Breast epithelium (tissue), 4 donors: ENCODE data around the gene CCL20. TPM values are rescaled to one million over a fixed set of nuclear protein-coding genes. Genes with fewer than 3 reads are reported as not detected.
A peak's percentile ranks its signal among the peaks of the same experiment; 100 is the strongest.

Source experiments
- DNase-seq, 2 donors: peaks; one replicate each; pipeline ENCODE4 v3.0.0-alpha.2; 2019; ENCODE audit warnings: low spot score in 2 of 2
- H3K27ac ChIP-seq, 2 donors: fragments of 200-600 bp; sonication (generic) in 1 of 2; one replicate each; pipeline ENCODE4 v1.5.1; 2016 to 2019; ENCODE audit warnings: mild to moderate bottlenecking in 1 of 2
- H3K27me3 ChIP-seq, 2 donors: fragments of 200-600 bp; sonication (generic) in 1 of 2; one replicate each; pipeline versions ENCODE4 v1.5.1 to v1.6.0; 2017 to 2019; ENCODE audit warnings: control low read depth in 1 of 2, mild to moderate bottlenecking in 1 of 2
- H3K36me3 ChIP-seq: fragments of 200-600 bp; one replicate; pipeline ENCODE4 v1.5.1; 2019
- H3K4me1 ChIP-seq, 2 donors: fragments of 200-600 bp; sonication (generic); one replicate each; pipeline ENCODE4 v1.5.1; 2016 to 2019; ENCODE audit warnings: control low read depth in 1 of 2
- H3K4me3 ChIP-seq, 3 donors: fragments of 200-600 bp; sonication (generic); 1 replicate in 2 of 3; 2 replicates in 1 of 3; pipeline ENCODE4 v1.5.1; 2016 to 2019; ENCODE audit warnings: mild to moderate bottlenecking in 3 of 3, moderate library complexity in 2 of 3
- H3K9me3 ChIP-seq, 2 donors: fragments of 200-600 bp; sonication (generic) in 1 of 2; one replicate each; pipeline ENCODE4 v1.5.1; 2016 to 2019; ENCODE audit warnings: control low read depth in 1 of 2
- POLR2A ChIP-seq: fragments of 450-650 bp; IDR thresholded peaks from one replicate; pipeline ENCODE4 v1.6.1; 2016; ENCODE audit warnings: antibody characterized with exemption, mild to moderate bottlenecking, moderate library complexity
- POLR2AphosphoS5 ChIP-seq, 3 donors: sonication (generic); formaldehyde crosslinking; IDR thresholded peaks; one replicate each; pipeline ENCODE4 v1.6.1; 2017; ENCODE audit warnings: antibody characterized with exemption in 3 of 3
- intact Hi-C: fragments of 100-400 bp; cut with DNase I; formaldehyde crosslinking; loops from one replicate; pipeline ENCODE4 v1.15.1; 2023; ENCODE audit warnings: low total_unique reads
- total RNA-seq, 3 donors: library from RNA; depleted of rRNA; stranded (reverse); fragments of >200 nt; gene quantifications; one replicate each; pipeline ENCODE4 v1.1.0, GENCODE V29; 2016
- TF ChIP-seq, protein P1 (sequence below), 3 donors: fragments of 450-650 bp; IDR thresholded peaks; one replicate each; pipeline ENCODE4 v1.5.1; 2016 to 2017; ENCODE audit warnings: antibody characterized with exemption in 3 of 3, mild to moderate bottlenecking in 3 of 3, moderate library complexity in 3 of 3

CCL20 gene
- total RNA-seq, 3 donors from 2014 or later = 1.3 to 6.7 TPM; not detected in 1

DNA sequence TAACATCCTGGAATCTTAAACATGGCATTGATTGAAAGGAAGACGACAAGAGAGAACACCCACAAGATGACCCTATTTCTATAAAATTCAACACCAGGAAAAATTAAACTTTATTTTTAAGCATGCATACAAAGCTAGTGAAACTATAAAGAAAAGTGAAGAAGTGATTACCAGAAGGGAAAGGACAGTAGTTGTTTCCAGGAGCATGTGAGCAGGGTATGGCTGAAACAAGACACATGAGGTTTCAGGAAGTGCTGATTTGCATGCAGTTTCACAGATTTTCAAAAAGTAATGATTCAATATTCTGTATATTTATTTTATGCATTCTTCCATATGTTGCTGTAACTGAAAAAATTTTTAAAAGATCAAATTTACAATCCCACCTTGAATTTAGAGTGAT, 33.2 kb downstream of the CCL20 start:
- no peak overlapping the region for H3K27ac ChIP-seq
- H3K27me3 ChIP-seq = no peaks in the 10 kb centered on the region
- TF ChIP-seq, protein P1, sequence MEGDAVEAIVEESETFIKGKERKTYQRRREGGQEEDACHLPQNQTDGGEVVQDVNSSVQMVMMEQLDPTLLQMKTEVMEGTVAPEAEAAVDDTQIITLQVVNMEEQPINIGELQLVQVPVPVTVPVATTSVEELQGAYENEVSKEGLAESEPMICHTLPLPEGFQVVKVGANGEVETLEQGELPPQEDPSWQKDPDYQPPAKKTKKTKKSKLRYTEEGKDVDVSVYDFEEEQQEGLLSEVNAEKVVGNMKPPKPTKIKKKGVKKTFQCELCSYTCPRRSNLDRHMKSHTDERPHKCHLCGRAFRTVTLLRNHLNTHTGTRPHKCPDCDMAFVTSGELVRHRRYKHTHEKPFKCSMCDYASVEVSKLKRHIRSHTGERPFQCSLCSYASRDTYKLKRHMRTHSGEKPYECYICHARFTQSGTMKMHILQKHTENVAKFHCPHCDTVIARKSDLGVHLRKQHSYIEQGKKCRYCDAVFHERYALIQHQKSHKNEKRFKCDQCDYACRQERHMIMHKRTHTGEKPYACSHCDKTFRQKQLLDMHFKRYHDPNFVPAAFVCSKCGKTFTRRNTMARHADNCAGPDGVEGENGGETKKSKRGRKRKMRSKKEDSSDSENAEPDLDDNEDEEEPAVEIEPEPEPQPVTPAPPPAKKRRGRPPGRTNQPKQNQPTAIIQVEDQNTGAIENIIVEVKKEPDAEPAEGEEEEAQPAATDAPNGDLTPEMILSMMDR (IDR thresholded peaks at IDR 0.05) = no peak
- TF ChIP-seq POLR2AphosphoS5 (IDR thresholded peaks at IDR 0.05) = no peak
- TF ChIP-seq POLR2A = no peak
- no peaks in the 10 kb centered on the region for H3K9me3 ChIP-seq
- intact Hi-C loops = no loop called here
- no peaks in the 10 kb centered on the region for H3K36me3 ChIP-seq
- H3K4me1 ChIP-seq = no peaks in the 10 kb centered on the region
- no peak overlapping the region for H3K4me3 ChIP-seq
- DNase-seq = no peak

DNA sequence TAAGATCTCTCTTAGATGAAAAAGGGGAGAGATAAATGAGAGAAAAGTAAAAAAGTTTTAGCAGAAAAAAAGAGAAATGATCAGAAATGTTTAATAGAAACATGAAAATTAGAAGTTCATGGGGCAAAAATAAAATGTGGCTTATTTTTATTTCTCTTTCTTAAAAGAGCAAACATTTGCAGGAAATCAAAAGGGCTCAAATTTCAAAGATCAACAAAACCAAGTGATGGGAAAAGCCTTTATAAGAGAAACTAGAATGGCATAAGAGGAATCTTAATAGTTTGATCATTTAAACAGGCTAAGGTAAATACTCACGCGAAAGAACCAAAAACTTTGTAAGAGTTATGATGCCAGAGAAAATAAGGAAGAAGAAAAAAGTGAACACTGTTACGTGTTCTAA, 34.5 kb downstream of the CCL20 start:
- H3K27me3 ChIP-seq = no peaks in the 10 kb centered on the region
- no peaks in the 10 kb centered on the region for H3K4me1 ChIP-seq
- no peak overlapping the region for H3K4me3 ChIP-seq
- H3K9me3 ChIP-seq = no peaks in the 10 kb centered on the region
- TF ChIP-seq POLR2AphosphoS5 (IDR thresholded peaks at IDR 0.05) (no peak), POLR2A (no peak)
- TF ChIP-seq, protein P1 (IDR thresholded peaks at IDR 0.05) = no peak
- DNase-seq = no peak
- peak overlapping the region in 1 of 2 donors; percentile 57 for H3K27ac ChIP-seq
- H3K36me3 ChIP-seq = no peaks in the 10 kb centered on the region
- intact Hi-C loops = no loop called here

DNA sequence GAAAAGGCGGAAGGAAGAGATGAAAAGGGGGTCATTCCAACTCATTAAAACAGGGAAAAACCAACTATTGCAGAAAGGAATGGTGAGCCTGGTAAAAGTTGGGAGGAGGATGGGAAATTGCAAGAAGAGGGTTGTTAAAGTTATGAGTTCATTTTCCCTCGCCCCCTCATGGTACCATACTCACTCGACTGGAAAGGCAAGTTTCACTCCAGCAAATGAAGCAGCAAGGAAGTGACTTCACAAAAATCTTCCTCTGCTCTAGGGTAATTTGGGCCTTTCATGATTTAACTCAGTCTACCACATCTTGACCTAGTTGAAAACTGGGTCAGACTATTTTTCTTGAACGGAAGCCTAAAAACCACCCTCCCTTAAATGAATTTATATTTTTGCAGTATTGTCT, 34.9 kb downstream of the CCL20 start:
- peak in 1 of 2 donors; percentile 51 for DNase-seq
- intact Hi-C loops = no loop called here
- TF ChIP-seq, protein P1 (IDR thresholded peaks at IDR 0.05) = no peak
- peak in 1 of 3 donors; percentile 29 for TF ChIP-seq POLR2AphosphoS5 (IDR thresholded peaks at IDR 0.05)
- no peaks in the 10 kb centered on the region for H3K4me1 ChIP-seq
- no peaks in the 10 kb centered on the region for H3K27me3 ChIP-seq
- H3K27ac ChIP-seq = peak overlapping the region in 1 of 2 donors; percentile 57
- no peaks in the 10 kb centered on the region for H3K9me3 ChIP-seq
- no peak overlapping the region for H3K4me3 ChIP-seq
- no peaks in the 10 kb centered on the region for H3K36me3 ChIP-seq

DNA sequence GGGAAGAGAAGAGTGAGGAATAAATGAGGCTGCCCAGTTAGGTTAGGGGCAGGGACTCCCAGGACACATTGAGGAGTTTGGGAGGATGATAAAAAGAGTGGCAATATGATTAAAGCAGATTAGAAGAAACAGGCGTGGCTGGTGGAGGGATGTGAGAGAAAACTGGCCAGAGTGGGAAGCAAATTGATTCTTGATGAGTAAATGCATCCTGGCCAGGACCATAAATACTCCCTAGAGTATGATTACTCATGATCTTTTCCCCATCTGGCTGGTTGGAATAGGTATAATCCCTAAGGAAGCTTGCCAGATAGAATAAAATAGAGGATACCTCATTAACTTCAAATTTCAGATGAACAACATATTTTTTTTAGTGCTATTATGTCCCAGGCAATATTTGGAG, 36.3 kb downstream of the CCL20 start:
- intact Hi-C loops = no loop called here
- no peak overlapping the region for H3K27ac ChIP-seq
- no peak for DNase-seq
- no peaks in the 10 kb centered on the region for H3K9me3 ChIP-seq
- H3K4me3 ChIP-seq = no peak overlapping the region
- H3K27me3 ChIP-seq = no peaks in the 10 kb centered on the region
- TF ChIP-seq, protein P1 (IDR thresholded peaks at IDR 0.05) = no peak
- TF ChIP-seq POLR2AphosphoS5 (IDR thresholded peaks at IDR 0.05) (no peak), POLR2A (no peak)
- H3K4me1 ChIP-seq = no peaks in the 10 kb centered on the region
- no peaks in the 10 kb centered on the region for H3K36me3 ChIP-seq

DNA sequence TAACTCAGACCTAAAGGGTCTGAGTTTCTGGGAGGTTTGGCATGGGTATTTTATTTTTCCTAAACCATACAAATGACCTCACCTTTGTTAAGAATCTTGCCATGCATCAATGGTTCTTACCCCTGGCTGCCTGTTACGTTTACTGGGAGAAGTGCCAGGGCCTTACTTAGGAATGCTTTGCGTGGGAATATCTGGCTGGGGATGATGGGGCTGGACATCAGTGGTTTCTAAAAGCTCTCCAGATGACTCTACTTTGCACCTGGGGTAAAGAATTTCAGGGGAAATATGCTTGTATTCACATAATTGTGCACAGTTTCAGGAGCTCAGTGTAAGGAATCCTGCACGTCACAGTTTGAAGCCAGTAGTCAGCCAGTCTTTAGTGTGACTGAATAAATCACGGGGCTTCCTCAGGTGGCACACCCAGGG, 39.6 kb downstream of the CCL20 start:
- Histone ChIP-seq H3K9me3 (no peaks in the 10 kb centered on the region), H3K4me1 (no peaks in the 10 kb centered on the region), H3K27me3 (no peaks in the 10 kb centered on the region), H3K36me3 (no peaks in the 10 kb centered on the region), H3K4me3 (no peak overlapping the region), H3K27ac (peak overlapping the region; percentile 27 to 61)
- intact Hi-C loops = no loop called here
- TF ChIP-seq POLR2AphosphoS5 (IDR thresholded peaks at IDR 0.05) (no peak), POLR2A (no peak)
- TF ChIP-seq, protein P1 (IDR thresholded peaks at IDR 0.05) = no peak
- peak in 1 of 2 donors; percentile 79 for DNase-seq
